ENCODE results near the gene SLC16A12. TPM values are rescaled to one million over a fixed set of nuclear protein-coding genes. Genes with fewer than 3 reads are reported as not detected.

The SLC16A12 gene
- total RNA-seq, 1 experiment from 2014 or later: 0.77 TPM

DNA sequence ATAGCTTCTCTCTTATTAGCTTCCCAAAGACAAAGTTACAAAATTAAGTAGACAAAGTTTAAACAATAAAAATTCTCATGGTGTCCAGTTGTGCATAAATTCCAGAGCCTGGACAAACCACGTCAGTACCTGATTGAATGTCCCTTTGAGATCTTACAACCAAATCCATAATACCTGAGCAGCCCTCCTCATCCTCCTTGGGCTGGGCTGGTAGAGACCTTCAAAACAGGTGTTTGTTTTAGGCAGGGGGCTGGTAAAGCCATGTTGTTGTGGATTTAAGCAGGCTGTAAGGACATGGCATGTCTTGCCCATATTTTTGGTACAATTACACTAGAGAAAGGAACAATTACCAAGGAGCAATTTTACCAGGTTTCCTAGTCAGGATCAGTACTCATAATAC lies 118.9 kb downstream of the SLC16A12 start:
- WGBS (ENCODE audit: extremely low coverage, insufficient read length, low lambda C conversion rate): no CpG with 5 or more reads among the region's 1 CpG
- Histone ChIP-seq H2BK5ac (ENCODE audit: insufficient read length, low read length) (no peak overlapping the region), H2AFZ (ENCODE audit: low read length) (no peak overlapping the region), H2BK120ac (ENCODE audit: low read depth, low read length, poor library complexity, severe bottlenecking) (no peak overlapping the region), H3K4me2 (ENCODE audit: insufficient read depth, insufficient read length, low read length) (no peak overlapping the region), H3K79me2 (ENCODE audit: insufficient read depth, low read length) (no peaks in the 10 kb centered on the region), H3K23ac (ENCODE audit: insufficient read length, low read depth, low read length) (no peak overlapping the region), H3K27ac (ENCODE audit: insufficient read length, low read depth, low read length) (no peak overlapping the region), H2BK15ac (ENCODE audit: low read depth, low read length) (no peak overlapping the region), H3K18ac (ENCODE audit: insufficient read length, low read depth, low read length) (no peak overlapping the region), H3K14ac (ENCODE audit: insufficient read depth, low read length) (no peak overlapping the region), H4K20me1 (ENCODE audit: control insufficient read depth, insufficient read depth, insufficient read length) (no peaks in the 10 kb centered on the region), H3K4ac (ENCODE audit: low read depth, low read length) (no peak overlapping the region), H2AK5ac (ENCODE audit: insufficient read length, low read length) (no peak overlapping the region), H3K9ac (ENCODE audit: extremely low read depth, insufficient read length, low read length) (no peak overlapping the region), H3T11ph (ENCODE audit: low read length) (no peak overlapping the region), H4K5ac (ENCODE audit: insufficient read length, low read depth, low read length) (no peak overlapping the region), H3K79me1 (ENCODE audit: insufficient read depth, low read depth, low read length, poor library complexity, severe bottlenecking) (no peaks in the 10 kb centered on the region), H3K23me2 (ENCODE audit: insufficient read length, low read depth, low read length, poor library complexity, severe bottlenecking) (peaks cover 9% of the 10 kb centered on the region), H2BK12ac (ENCODE audit: insufficient read length, low read depth, low read length) (no peak overlapping the region), H3K56ac (ENCODE audit: insufficient read length, low read depth, low read length) (no peak overlapping the region), H2BK20ac (ENCODE audit: low read depth, low read length, poor library complexity, severe bottlenecking) (no peak overlapping the region), H4K91ac (ENCODE audit: insufficient read length, low read depth, low read length) (no peak overlapping the region), H4K8ac (replicated peaks; ENCODE audit: insufficient read length, low read depth, low read length) (no peak overlapping the region), H3K9me3 (ENCODE audit: control insufficient read depth, low read depth, low read length) (no peaks in the 10 kb centered on the region), H3K4me1 (ENCODE audit: insufficient read depth, low read length) (no peaks in the 10 kb centered on the region; the same call in 1 of the 2 replicates), H3K27me3 (ENCODE audit: insufficient read depth, low read length) (peaks cover 2% of the 10 kb centered on the region; the same call in 1 of the 2 replicates)
- H3K27me3 Mint-ChIP-seq (ENCODE audit: low read depth): peaks cover 27% of the 10 kb centered on the region
- DNase-seq: no peak
- peaks cover 1 to 9% of the 10 kb centered on the region in 2 experiments; a peak in 3 of 5 replicates for H3K9me3 Mint-ChIP-seq
- no peak overlapping the region for H3K27ac Mint-ChIP-seq
- no peak overlapping the region for H3K4me3 Mint-ChIP-seq
- TF ChIP-seq, protein P1, sequence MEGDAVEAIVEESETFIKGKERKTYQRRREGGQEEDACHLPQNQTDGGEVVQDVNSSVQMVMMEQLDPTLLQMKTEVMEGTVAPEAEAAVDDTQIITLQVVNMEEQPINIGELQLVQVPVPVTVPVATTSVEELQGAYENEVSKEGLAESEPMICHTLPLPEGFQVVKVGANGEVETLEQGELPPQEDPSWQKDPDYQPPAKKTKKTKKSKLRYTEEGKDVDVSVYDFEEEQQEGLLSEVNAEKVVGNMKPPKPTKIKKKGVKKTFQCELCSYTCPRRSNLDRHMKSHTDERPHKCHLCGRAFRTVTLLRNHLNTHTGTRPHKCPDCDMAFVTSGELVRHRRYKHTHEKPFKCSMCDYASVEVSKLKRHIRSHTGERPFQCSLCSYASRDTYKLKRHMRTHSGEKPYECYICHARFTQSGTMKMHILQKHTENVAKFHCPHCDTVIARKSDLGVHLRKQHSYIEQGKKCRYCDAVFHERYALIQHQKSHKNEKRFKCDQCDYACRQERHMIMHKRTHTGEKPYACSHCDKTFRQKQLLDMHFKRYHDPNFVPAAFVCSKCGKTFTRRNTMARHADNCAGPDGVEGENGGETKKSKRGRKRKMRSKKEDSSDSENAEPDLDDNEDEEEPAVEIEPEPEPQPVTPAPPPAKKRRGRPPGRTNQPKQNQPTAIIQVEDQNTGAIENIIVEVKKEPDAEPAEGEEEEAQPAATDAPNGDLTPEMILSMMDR (conservative IDR thresholded peaks at IDR 0.05): no peak
- peaks cover 3 to 11% (median 9%) of the 10 kb centered on the region in 3 experiments; a peak in 6 of 7 replicates for H3K36me3 Mint-ChIP-seq (ENCODE audit: insufficient read depth in 1 of 3, low read depth in 3 of 3)
- peaks cover 19 to 27% of the 10 kb centered on the region in 2 experiments for H3K4me1 Mint-ChIP-seq

All from H9 (cell line).